Lower lobe of right lung (tissue), 2 donors: ENCODE measurements around the gene SND1. TPM values are rescaled to one million over a fixed set of nuclear protein-coding genes. Genes with fewer than 3 reads are reported as not detected.

Experiments
- ATAC-seq, 2 donors: fragments of 200-7000 bp; cut with Tn5 transposase; one replicate each; pipeline ENCODE4 v1.9.1; 2020 to 2022; ENCODE audit warnings: mild to moderate bottlenecking in 2 of 2, moderate library complexity in 2 of 2
- DNase-seq: peaks from one replicate; pipeline ENCODE4 v3.0.0-alpha.2; 2020
- H3K27ac ChIP-seq: fragments of 200-600 bp; one replicate; pipeline ENCODE4 v1.8.0; 2022
- H3K27me3 ChIP-seq: fragments of 200-600 bp; one replicate; pipeline ENCODE4 v1.8.0; 2022; ENCODE audit warnings: low read depth
- H3K36me3 ChIP-seq: fragments of 200-600 bp; one replicate; pipeline ENCODE4 v1.8.0; 2022; ENCODE audit warnings: mild to moderate bottlenecking
- H3K4me1 ChIP-seq: fragments of 200-600 bp; one replicate; pipeline ENCODE4 v1.8.0; 2022
- H3K4me3 ChIP-seq: fragments of 200-600 bp; one replicate; pipeline ENCODE4 v1.8.0; 2022; ENCODE audit warnings: mild to moderate bottlenecking
- H3K9me3 ChIP-seq: fragments of 200-600 bp; one replicate; pipeline ENCODE4 v1.8.0; 2022
- CTCF ChIP-seq: fragments of 200-600 bp; IDR thresholded peaks from one replicate; pipeline ENCODE4 v1.8.0; 2022; ENCODE audit warnings: antibody characterized with exemption, mild to moderate bottlenecking
- intact Hi-C: fragments of 100-400 bp; cut with DNase I; formaldehyde crosslinking; loops from one replicate; pipeline ENCODE4 v1.11.0; 2022
- total RNA-seq: library from RNA; stranded (reverse); fragmentation: NEBNext Ultra II Directional; extraction: Animal tissue kit (Norgen Biotek cat#: 25700); gene quantifications from one replicate; pipeline ENCODE4 v1.2.1, GENCODE V29; 2021
- donor health status: DM: no; HTN: yes; CAD: no; lungs with severe emphysema.

SND1 gene
- total RNA-seq, 1 donor from 2014 or later, result 142 TPM

- intact Hi-C loops, result no loop called here
- ATAC-seq, result no peak
- H3K4me3 ChIP-seq, result no peak overlapping the region
- peaks cover 4% of the 10 kb centered on the region for H3K4me1 ChIP-seq
- no peaks in the 10 kb centered on the region for H3K36me3 ChIP-seq
- no peak overlapping the region for H3K27ac ChIP-seq
- TF ChIP-seq CTCF, result no peak
- no peaks in the 10 kb centered on the region for H3K9me3 ChIP-seq
- H3K27me3 ChIP-seq, result no peaks in the 10 kb centered on the region
- no peak for DNase-seq
Observed at GRCh38 chr7:127768241-127768640, 116.2 kb downstream of the SND1 start.

GRCh38 chr7:127769137-127769536 lies 117.1 kb downstream of the SND1 start:
- Histone ChIP-seq H3K27ac (no peak overlapping the region), H3K27me3 (no peaks in the 10 kb centered on the region), H3K4me1 (peaks cover 4% of the 10 kb centered on the region), H3K4me3 (no peak overlapping the region), H3K9me3 (no peaks in the 10 kb centered on the region), H3K36me3 (no peaks in the 10 kb centered on the region)
- TF ChIP-seq CTCF, result no peak
- DNase-seq, result no peak
- ATAC-seq, result no peak
- intact Hi-C loops, result no loop called here

- Histone ChIP-seq H3K27ac (no peak overlapping the region), H3K9me3 (no peaks in the 10 kb centered on the region), H3K36me3 (no peaks in the 10 kb centered on the region), H3K4me3 (no peak overlapping the region), H3K4me1 (peaks cover 4% of the 10 kb centered on the region), H3K27me3 (no peaks in the 10 kb centered on the region)
- intact Hi-C loops, result no loop called here
- ATAC-seq (no peak), DNase-seq (no peak)
- TF ChIP-seq CTCF, result no peak
Observed at GRCh38 chr7:127769696-127770400, 117.9 kb downstream of the SND1 start.

GRCh38 chr7:127770885-127771284 lies 118.9 kb downstream of the SND1 start:
- peaks cover 4% of the 10 kb centered on the region for H3K4me1 ChIP-seq
- no peaks in the 10 kb centered on the region for H3K9me3 ChIP-seq
- no peak overlapping the region for H3K27ac ChIP-seq
- ATAC-seq (no peak), DNase-seq (no peak)
- H3K4me3 ChIP-seq, result no peak overlapping the region
- intact Hi-C loops, result no loop called here
- H3K27me3 ChIP-seq, result no peaks in the 10 kb centered on the region
- H3K36me3 ChIP-seq, result no peaks in the 10 kb centered on the region
- no peak for TF ChIP-seq CTCF

GRCh38 chr7:127771707-127772106 lies 119.7 kb downstream of the SND1 start:
- intact Hi-C loops, result no loop called here
- DNase-seq (no peak), ATAC-seq (no peak)
- Histone ChIP-seq H3K27ac (no peak overlapping the region), H3K4me3 (no peak overlapping the region), H3K4me1 (peaks cover 4% of the 10 kb centered on the region), H3K36me3 (no peaks in the 10 kb centered on the region), H3K27me3 (no peaks in the 10 kb centered on the region), H3K9me3 (no peaks in the 10 kb centered on the region)
- TF ChIP-seq CTCF, result no peak
